ENCODE measurements around the gene GATAD2B. TPM values are rescaled to one million over a fixed set of nuclear protein-coding genes. Genes with fewer than 3 reads are reported as not detected.

Gene GATAD2B
- total RNA-seq, 2 experiments from 2014 or later: 59.5 to 59.8 TPM

DNA sequence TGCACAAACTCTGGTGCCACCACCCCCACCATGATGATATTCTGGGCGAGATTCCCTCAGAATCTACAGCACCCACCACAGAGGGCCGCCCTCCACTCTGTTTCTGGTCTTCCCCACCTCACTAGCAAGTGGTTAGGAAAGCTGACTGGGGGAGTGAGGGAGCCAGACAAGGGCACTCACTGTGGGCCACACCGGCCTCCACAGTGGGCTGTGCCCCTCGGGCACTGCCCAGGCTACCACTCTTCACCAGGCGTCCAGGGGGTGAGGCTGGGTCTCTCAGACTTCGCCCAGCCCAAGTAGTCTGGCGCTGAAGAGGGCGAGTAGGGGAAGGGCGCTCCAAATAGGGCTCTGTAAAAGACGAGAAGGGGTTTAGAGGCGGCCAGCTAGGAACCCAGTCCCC lies 11.2 kb upstream of the GATAD2B start:
- Mint-ChIP-seq H3K27ac (no peak overlapping the region), H3K4me1 (ENCODE audit: low read depth) (peaks cover 1% of the 10 kb centered on the region), H3K36me3 (ENCODE audit: low read depth) (peaks cover 40% of the 10 kb centered on the region), H3K27me3 (no peaks in the 10 kb centered on the region), H3K9me3 (no peaks in the 10 kb centered on the region), H3K4me3 (no peak overlapping the region)
- CTCF ChIA-PET: no interaction called here
- POLR2A ChIA-PET: interaction anchor here (1.2 to 1.7 kb wide), 4 partner anchors 10 to 14 kb away, joined by 3 to 13 read pairs (median 5); no protein-coding TSS in a partner anchor
- no peak for DNase-seq
- intact Hi-C loops (cut with micrococcal nuclease): no loop called here
- TF ChIP-seq, protein P1, sequence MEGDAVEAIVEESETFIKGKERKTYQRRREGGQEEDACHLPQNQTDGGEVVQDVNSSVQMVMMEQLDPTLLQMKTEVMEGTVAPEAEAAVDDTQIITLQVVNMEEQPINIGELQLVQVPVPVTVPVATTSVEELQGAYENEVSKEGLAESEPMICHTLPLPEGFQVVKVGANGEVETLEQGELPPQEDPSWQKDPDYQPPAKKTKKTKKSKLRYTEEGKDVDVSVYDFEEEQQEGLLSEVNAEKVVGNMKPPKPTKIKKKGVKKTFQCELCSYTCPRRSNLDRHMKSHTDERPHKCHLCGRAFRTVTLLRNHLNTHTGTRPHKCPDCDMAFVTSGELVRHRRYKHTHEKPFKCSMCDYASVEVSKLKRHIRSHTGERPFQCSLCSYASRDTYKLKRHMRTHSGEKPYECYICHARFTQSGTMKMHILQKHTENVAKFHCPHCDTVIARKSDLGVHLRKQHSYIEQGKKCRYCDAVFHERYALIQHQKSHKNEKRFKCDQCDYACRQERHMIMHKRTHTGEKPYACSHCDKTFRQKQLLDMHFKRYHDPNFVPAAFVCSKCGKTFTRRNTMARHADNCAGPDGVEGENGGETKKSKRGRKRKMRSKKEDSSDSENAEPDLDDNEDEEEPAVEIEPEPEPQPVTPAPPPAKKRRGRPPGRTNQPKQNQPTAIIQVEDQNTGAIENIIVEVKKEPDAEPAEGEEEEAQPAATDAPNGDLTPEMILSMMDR (IDR thresholded peaks at IDR 0.05): no peak
- ATAC-seq: no peak

DNA sequence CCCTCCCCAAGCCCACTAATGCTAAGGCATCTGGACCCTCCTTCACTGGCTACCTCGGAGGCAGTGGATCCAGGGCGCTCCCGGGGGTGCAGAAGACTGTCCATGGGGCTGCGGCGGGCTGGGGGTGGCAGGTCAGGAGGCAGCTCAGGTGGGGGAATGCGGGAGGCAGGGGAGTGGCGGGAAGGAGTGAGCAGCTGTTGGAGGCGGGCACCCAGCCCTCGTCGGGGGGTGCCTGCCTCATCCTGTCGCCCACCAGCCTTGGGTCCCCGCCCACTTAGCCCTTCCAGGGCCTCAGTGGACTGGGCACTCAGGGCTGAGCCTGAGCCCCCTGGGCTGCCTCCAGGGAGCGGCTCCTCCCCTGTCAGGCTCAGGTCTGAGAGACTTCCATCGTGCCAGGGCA lies 10.7 kb upstream of the GATAD2B start:
- Mint-ChIP-seq H3K4me3 (no peak overlapping the region), H3K27me3 (no peaks in the 10 kb centered on the region), H3K4me1 (ENCODE audit: low read depth) (peaks cover 7% of the 10 kb centered on the region), H3K36me3 (ENCODE audit: low read depth) (peaks cover 37% of the 10 kb centered on the region), H3K9me3 (no peaks in the 10 kb centered on the region), H3K27ac (no peak overlapping the region)
- TF ChIP-seq, protein P1 (IDR thresholded peaks at IDR 0.05): no peak
- no peak for ATAC-seq
- no peak for DNase-seq
- ChIA-PET POLR2A (interaction anchor here (3.5 kb wide), 1 partner anchor 11 kb away, joined by 13 read pairs; the partner anchor contains the start of gene GATAD2B), CTCF (no interaction called here)
- intact Hi-C loops (cut with micrococcal nuclease): no loop called here

DNA sequence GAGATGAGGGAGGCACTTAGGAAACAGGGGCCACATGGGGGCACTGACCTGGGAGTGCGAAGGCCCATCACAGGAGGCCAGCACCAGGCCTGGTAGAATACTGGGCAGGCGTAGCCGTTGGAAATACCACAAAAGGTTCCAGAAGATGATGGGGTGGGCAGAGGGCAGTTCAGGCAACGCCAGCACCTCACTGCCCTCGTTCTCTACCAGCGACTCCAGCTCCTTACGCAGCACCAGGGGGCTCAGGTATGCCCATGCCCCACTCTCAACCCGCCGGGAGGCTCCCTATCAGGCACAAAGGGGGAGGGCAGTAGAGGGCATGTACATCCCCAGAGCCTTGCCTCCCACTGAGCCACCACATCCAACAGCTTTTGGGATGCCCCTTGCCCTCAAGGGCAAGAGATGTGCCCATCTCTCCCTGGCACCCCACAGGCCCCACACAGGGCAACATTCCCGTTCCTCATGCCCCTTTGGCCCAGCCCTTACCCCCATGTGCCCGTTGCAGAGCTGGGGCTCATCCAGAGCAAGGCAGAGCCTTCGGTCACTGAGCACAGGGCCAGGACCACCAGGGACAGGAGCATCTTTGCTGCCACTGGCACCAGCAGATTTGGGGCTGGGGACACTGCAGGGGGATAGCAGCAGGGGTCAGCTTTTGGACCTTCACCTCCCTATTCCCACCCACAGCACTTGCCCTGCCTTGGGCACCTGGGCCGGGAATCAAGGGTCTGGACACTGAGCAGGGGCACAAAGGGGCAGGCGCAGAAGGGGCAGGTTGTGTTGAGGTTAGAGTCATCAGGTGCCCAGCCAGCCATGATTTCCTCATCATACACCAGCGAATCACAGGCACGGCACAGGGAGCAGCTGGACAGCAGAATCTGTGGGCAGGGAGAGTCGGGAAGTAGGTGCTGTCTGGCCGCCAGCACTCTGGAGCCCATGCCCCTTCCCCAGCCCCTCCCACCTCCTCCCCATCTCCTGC lies 9.7 kb upstream of the GATAD2B start:
- no peak overlapping the region for H3K4me3 Mint-ChIP-seq
- H3K36me3 Mint-ChIP-seq (ENCODE audit: low read depth): peaks cover 32% of the 10 kb centered on the region
- DNase-seq (no peak), ATAC-seq (no peak)
- H3K9me3 Mint-ChIP-seq: no peaks in the 10 kb centered on the region
- peak overlapping the region; percentile 34 for H3K27ac Mint-ChIP-seq
- peaks cover 12% of the 10 kb centered on the region for H3K4me1 Mint-ChIP-seq (ENCODE audit: low read depth)
- POLR2A ChIA-PET: interaction anchor here (0.7 to 3.5 kb wide), 2 partner anchors 10 to 44 kb away, joined by 3 to 13 read pairs; partner anchors contain the start of gene GATAD2B
- TF ChIP-seq, protein P1 (IDR thresholded peaks at IDR 0.05): no peak
- intact Hi-C loops (cut with micrococcal nuclease): no loop called here
- no peaks in the 10 kb centered on the region for H3K27me3 Mint-ChIP-seq
- CTCF ChIA-PET: no interaction called here

DNA sequence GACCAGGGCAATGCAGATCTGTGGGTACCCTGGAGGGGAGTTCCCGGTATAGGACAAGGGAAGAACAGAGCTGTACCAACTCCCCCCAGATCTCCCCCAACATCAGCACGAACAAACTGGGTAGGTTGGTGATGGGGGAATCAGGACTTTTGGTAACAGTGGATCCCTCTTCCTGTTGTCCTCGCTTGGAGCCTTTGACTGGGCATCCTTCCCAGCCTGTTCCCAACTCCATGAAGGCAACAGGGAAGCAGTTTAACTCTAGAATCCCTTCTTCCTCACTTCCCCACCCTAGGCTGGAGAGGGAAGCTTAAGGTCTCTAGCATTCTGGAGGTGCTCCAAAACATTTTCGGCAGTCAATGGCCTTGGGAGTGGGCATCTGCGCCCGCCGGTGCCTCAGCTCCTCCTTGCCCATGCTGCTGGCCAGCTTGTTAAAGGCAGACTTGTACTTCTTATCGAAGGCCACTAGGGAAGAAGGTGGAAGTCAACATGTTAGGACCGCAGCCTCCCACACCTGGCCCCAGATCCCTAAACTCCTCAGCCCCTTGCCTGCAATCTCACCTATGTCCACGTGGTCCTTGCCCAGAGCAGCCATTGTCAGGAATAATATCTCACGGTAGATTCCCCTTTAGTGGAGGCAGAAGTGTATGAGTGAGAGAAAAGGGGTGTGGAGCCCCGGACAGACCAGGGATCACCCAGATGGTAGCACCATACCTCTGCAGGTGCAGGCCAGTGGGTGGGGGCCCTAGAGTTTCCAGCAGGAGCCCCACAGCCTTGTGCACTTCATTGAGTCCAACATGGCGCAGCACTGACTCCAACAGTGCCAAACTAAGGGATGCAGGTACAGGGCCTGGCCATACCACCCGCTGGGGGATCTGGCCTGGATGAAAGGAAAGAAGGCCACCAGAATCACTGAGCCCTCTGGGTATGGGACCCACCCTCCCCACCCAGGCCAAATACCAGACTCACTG lies 7.5 kb upstream of the GATAD2B start:
- TF ChIP-seq, protein P1 (IDR thresholded peaks at IDR 0.05): no peak
- no peak for DNase-seq
- intact Hi-C loops (cut with micrococcal nuclease): no loop called here
- Mint-ChIP-seq H3K36me3 (ENCODE audit: low read depth) (peaks cover 17% of the 10 kb centered on the region), H3K27me3 (no peaks in the 10 kb centered on the region), H3K9me3 (no peaks in the 10 kb centered on the region), H3K4me3 (no peak overlapping the region), H3K27ac (peak overlapping the region; percentile 59), H3K4me1 (ENCODE audit: low read depth) (peaks cover 12% of the 10 kb centered on the region)
- ATAC-seq: no peak
- CTCF ChIA-PET: interaction anchor here (0.8 to 2.4 kb wide), 3 partner anchors 16 to 56 kb away, joined by 3 to 10 read pairs (median 3); partner anchors contain the start of genes DENND4B and RAB13
- POLR2A ChIA-PET: interaction anchor here (0.6 to 3.5 kb wide), 7 partner anchors 8 to 19 kb away, joined by 3 to 13 read pairs (median 3); partner anchors contain the start of genes DENND4B and GATAD2B

All from activated CD8-positive, alpha-beta T cell treated with anti-CD3 and anti-CD28 coated beads for 36 hours (primary cell).